Smooth muscle cell (in vitro differentiated cells): ENCODE data around the gene APLF. TPM values are rescaled to one million over a fixed set of nuclear protein-coding genes. Genes with fewer than 3 reads are reported as not detected.

Experiments used
- DNase-seq: peaks from one replicate; lab custom pipeline; 2025; ENCODE audit not compliant: unreplicated experiment; lab: John Stamatoyannopoulos, UW
- H2AFZ ChIP-seq: fragments of 200-600 bp; sonication (generic); 2 replicates; pipeline ENCODE4 v1.6.0; 2016; ENCODE audit warnings: antibody characterized with exemption, low read depth, mild to moderate bottlenecking
- H3F3A ChIP-seq: fragments of 200-600 bp; sonication (generic); 2 replicates; pipeline ENCODE4 v1.6.0; 2017; ENCODE audit warnings: antibody characterized with exemption, low read depth
- H3K27ac ChIP-seq: fragments of 200-600 bp; sonication (generic); 2 replicates; pipeline ENCODE4 v1.5.1; 2016; ENCODE audit warnings: low read depth, mild to moderate bottlenecking
- H3K27me3 ChIP-seq: fragments of 200-600 bp; sonication (generic); 2 replicates; pipeline ENCODE4 v1.6.1; 2016; ENCODE audit warnings: low read depth, mild to moderate bottlenecking
- H3K36me3 ChIP-seq: fragments of 200-600 bp; sonication (generic); 2 replicates; pipeline ENCODE4 v1.5.1; 2016; ENCODE audit warnings: low read depth
- H3K4me1 ChIP-seq: fragments of 200-600 bp; sonication (generic); 2 replicates; pipeline ENCODE4 v1.5.1; 2016; ENCODE audit warnings: low read depth
- H3K4me2 ChIP-seq: fragments of 200-600 bp; sonication (generic); 2 replicates; pipeline ENCODE4 v1.6.0; 2016; ENCODE audit warnings: mild to moderate bottlenecking
- H3K4me3 ChIP-seq: fragments of 200-600 bp; sonication (generic); 2 replicates; pipeline ENCODE4 v1.5.1; 2016; ENCODE audit warnings: mild to moderate bottlenecking
- H3K79me2 ChIP-seq: fragments of 200-600 bp; sonication (generic); 2 replicates; pipeline ENCODE4 v1.6.0; 2016; ENCODE audit warnings: low read depth, mild to moderate bottlenecking
- H3K9ac ChIP-seq: fragments of 200-600 bp; sonication (generic); 2 replicates; pipeline ENCODE4 v1.6.0; 2016; ENCODE audit warnings: low read depth
- H3K9me3 ChIP-seq: fragments of 200-600 bp; sonication (generic); replicated peaks from 2 replicates; pipeline ENCODE4 v1.5.1; 2016; ENCODE audit warnings: low read depth
- H4K20me1 ChIP-seq: fragments of 200-600 bp; sonication (generic); 2 replicates; pipeline ENCODE4 v1.6.0; 2016; ENCODE audit warnings: low read depth
- CTCF ChIP-seq: fragments of 200-600 bp; sonication (generic); IDR thresholded peaks from 2 replicates; pipeline ENCODE4 v1.5.1; 2017; ENCODE audit warnings: borderline replicate concordance, mild to moderate bottlenecking, antibody characterized with exemption; ENCODE audit not compliant: insufficient read depth, poor library complexity, severe bottlenecking
- WGBS: methylation state at CpG from one replicate; pipeline ENCODE4 v1.1.7; 2016; ENCODE audit warnings: low lambda C conversion rate; 5-methylcytosine and 5-hydroxymethylcytosine counted together
- polyA plus RNA-seq: library from polyadenylated mRNA; unstranded; fragments of >200 nt; fragmentation: Nextera tagmentation; extraction: Ambion mirVana; gene quantifications from 2 replicates; pipeline ENCODE4 v1.2.1, GENCODE V29; 2016
- total RNA-seq: library from RNA; depleted of rRNA; stranded (reverse); fragments of >200 nt; gene quantifications from 2 replicates; pipeline ENCODE4 v1.2.3, GENCODE V29; 2014

APLF gene
- total and polyA plus RNA-seq, 2 experiments from 2014 or later, result 3.4 to 8.0 TPM

GRCh38 chr2:68627615-68628014, 160.2 kb downstream of the APLF start:
- Histone ChIP-seq H3K27ac (no peak overlapping the region), H3F3A (no peaks in the 10 kb centered on the region), H3K4me3 (no peak overlapping the region), H3K4me2 (no peak overlapping the region), H3K27me3 (peaks cover 3% of the 10 kb centered on the region), H3K79me2 (no peaks in the 10 kb centered on the region), H3K36me3 (no peaks in the 10 kb centered on the region), H3K9me3 (no peaks in the 10 kb centered on the region), H2AFZ (no peak overlapping the region), H3K9ac (no peak overlapping the region), H3K4me1 (no peaks in the 10 kb centered on the region), H4K20me1 (no peaks in the 10 kb centered on the region)
- no peak for DNase-seq
- WGBS, result 92% methylated on average over 3 of the region's 3 CpGs
- no peak for TF ChIP-seq CTCF

Other genes starting within 250 kb of the APLF start
- 33.5 and 39.1 TPM in 2 replicates for gene PPP3R1, start 215.1 kb upstream of the APLF start, total RNA-seq
- gene PPP3R1, start 215.1 kb upstream of the APLF start, polyA plus RNA-seq, result 3.1 and 4.7 TPM in 2 replicates
- gene CNRIP1, start 147.6 kb upstream of the APLF start, total RNA-seq, result 1.7 and 4.3 TPM in 2 replicates
- 2.8 and 3.0 TPM in 2 replicates for gene CNRIP1, start 147.6 kb upstream of the APLF start, polyA plus RNA-seq
- not detected in 2 replicates for gene PLEK, start 102.3 kb upstream of the APLF start, total RNA-seq
- not detected in 2 replicates for gene PLEK, start 102.3 kb upstream of the APLF start, polyA plus RNA-seq
- gene FBXO48, start 291 bp upstream of the APLF start, total RNA-seq, result 0.81 and 1.5 TPM in 2 replicates
- 0.42 and 0.61 TPM in 2 replicates for gene FBXO48, start 291 bp upstream of the APLF start, polyA plus RNA-seq
- not detected in 2 replicates for gene PROKR1, start 176.0 kb downstream of the APLF start, total RNA-seq
- not detected in 2 replicates for gene PROKR1, start 176.0 kb downstream of the APLF start, polyA plus RNA-seq